Ishikawa (cell line): Measurements from ENCODE around the gene LGR6.

ENCODE experiments used
- FOXM1 ChIP-seq: IDR thresholded peaks from 2 replicates; pipeline ENCODE4 v1.6.1; 2012; ENCODE audit warnings: low read depth, borderline replicate concordance
- RAD21 ChIP-seq: IDR thresholded peaks from 2 replicates; pipeline ENCODE4 v1.6.1; 2012; ENCODE audit warnings: low read depth
- TAF1 ChIP-seq: IDR thresholded peaks from 2 replicates; pipeline ENCODE4 v1.6.1; 2012; ENCODE audit warnings: low read depth, mild to moderate bottlenecking
- TF ChIP-seq, protein P1 (sequence below): IDR thresholded peaks from 2 replicates; pipeline ENCODE4 v1.6.1; 2012

DNA sequence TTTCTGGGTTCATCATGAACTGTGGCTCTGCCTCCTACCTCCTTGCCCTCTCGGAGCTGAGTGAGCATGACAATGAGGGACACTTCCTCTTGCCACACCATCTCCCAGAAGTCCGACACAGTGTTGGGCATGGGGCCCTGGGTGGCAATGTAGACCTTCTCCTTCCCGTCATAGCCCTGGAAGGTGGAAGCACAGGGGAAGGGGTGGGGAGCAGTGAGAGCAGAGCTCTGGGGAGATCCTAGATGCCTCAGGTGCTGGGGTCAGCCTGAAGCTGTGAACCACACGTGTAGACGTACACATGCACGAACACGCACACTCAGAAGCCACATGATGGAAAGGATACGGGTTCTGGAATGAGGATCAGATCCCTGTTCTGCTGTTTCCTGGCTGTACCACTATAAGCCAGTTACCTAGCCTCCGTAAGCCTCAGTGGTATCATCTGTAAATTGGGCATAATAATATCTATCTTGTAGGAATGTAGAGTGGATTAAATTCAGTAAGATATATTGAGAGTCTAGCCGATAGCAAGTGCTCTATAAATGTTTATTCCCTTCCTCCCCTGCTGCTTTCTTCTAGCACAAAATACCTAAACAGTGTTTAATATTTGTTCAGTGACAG is 39.3 kb upstream of the LGR6 start:
- TF ChIP-seq, protein P1, sequence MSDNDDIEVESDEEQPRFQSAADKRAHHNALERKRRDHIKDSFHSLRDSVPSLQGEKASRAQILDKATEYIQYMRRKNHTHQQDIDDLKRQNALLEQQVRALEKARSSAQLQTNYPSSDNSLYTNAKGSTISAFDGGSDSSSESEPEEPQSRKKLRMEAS = no peak; the same call in 1 of the 2 replicates
- TF ChIP-seq TAF1 = no peak
- TF ChIP-seq RAD21 = no peak
- no peak for TF ChIP-seq FOXM1
